ENCODE data around the gene COPZ1. TPM values are rescaled to one million over a fixed set of nuclear protein-coding genes. Genes with fewer than 3 reads are reported as not detected.

Gene COPZ1
- total and polyA plus RNA-seq, 9 of the 15 experiments (the other 6 are each of a cell fraction or from before 2014, with no cell fraction given), result 137 to 487 (median 233) TPM

- 0 out of 2 replicates have a peak, but pooled peaks have one; percentile 30 for TF ChIP-seq ARID4B (CRISPR knock-in tag; IDR thresholded peaks at IDR 0.05)
- TF ChIP-seq KLF13 (tag; IDR thresholded peaks at IDR 0.05; ENCODE audit: borderline replicate concordance, low read depth), result no peak
- no peak for TF ChIP-seq SUPT5H (IDR thresholded peaks at IDR 0.05)
- TF ChIP-seq BHLHE40 (IDR thresholded peaks at IDR 0.05; ENCODE audit: low read length), result no peak
- peak in 1 of 2 experiments; percentile 10 for TF ChIP-seq E2F6 (IDR thresholded peaks at IDR 0.05; ENCODE audit: borderline replicate concordance in 1 of 2, extremely low read depth in 1 of 2, insufficient read depth in 1 of 2, insufficient read length in 1 of 2, low read depth in 1 of 2, low read length in 1 of 2, poor library complexity in 1 of 2, severe bottlenecking in 1 of 2)
- TF ChIP-seq ERF (CRISPR knock-in tag; IDR thresholded peaks at IDR 0.05), result no peak
- TF ChIP-seq GTF2F1 (IDR thresholded peaks at IDR 0.05; ENCODE audit: low read depth, low read length), result no peak
- TF ChIP-seq MAX (CRISPR knock-in tag; IDR thresholded peaks at IDR 0.05), result no peak; the same call in 1 of the 2 replicates
- TF ChIP-seq CUX1 (CRISPR knock-in tag; IDR thresholded peaks at IDR 0.05), result no peak
- TF ChIP-seq HMGXB4 (CRISPR knock-in tag; IDR thresholded peaks at IDR 0.05), result no peak
- no peak for TF ChIP-seq MBD1 (CRISPR knock-in tag; IDR thresholded peaks at IDR 0.05)
Measured at GRCh38 chr12:54390176-54390667, 65.3 kb downstream of the COPZ1 start (continued).
